Psoas muscle (tissue), 8 donors: ENCODE measurements around the gene C16orf89. TPM values are rescaled to one million over a fixed set of nuclear protein-coding genes. Genes with fewer than 3 reads are reported as not detected.

Source experiments
- ATAC-seq, 4 donors: fragments of 200-7000 bp; cut with Tn5 transposase; one replicate each; pipeline ENCODE4 v1.9.1; 2020; ENCODE audit warnings: moderate library complexity in 3 of 4, mild to moderate bottlenecking in 2 of 4
- DNase-seq, 2 donors: peaks; one replicate each; pipeline ENCODE4 v3.0.0-alpha.2; 2020
- H3K27ac ChIP-seq: fragments of 200-600 bp; one replicate; pipeline ENCODE4 v1.8.0; 2022
- H3K27me3 ChIP-seq, 3 donors: fragments of 200-600 bp in 1 of 3; one replicate each; pipeline versions ENCODE4 v1.6.1 to v1.8.0; 2013 to 2022; ENCODE audit warnings: low read length in 2 of 3, mild to moderate bottlenecking in 2 of 3, moderate library complexity in 1 of 3; ENCODE audit not compliant: insufficient read depth in 3 of 3
- H3K36me3 ChIP-seq, 2 donors: fragments of 200-600 bp in 1 of 2; one replicate each; pipeline versions ENCODE4 v1.6.1 to v1.8.0; 2013 to 2022; ENCODE audit warnings: low read depth in 1 of 2, mild to moderate bottlenecking in 1 of 2, moderate library complexity in 1 of 2; ENCODE audit not compliant: insufficient read depth in 1 of 2
- H3K4me1 ChIP-seq: fragments of 200-600 bp; one replicate; pipeline ENCODE4 v1.8.0; 2022
- H3K4me3 ChIP-seq: fragments of 200-600 bp; one replicate; pipeline ENCODE4 v1.8.0; 2022; ENCODE audit warnings: mild to moderate bottlenecking
- H3K9me3 ChIP-seq: fragments of 200-600 bp; one replicate; pipeline ENCODE4 v1.8.0; 2022
- CTCF ChIP-seq: fragments of 200-600 bp; IDR thresholded peaks from one replicate; pipeline ENCODE4 v1.8.0; 2022; ENCODE audit warnings: antibody characterized with exemption
- WGBS, 3 donors: extraction: QIAGEN DNeasy Blood & Tissue Kit; methylation state at CpG; one replicate each; pipeline versions ENCODE4 v1.1.6 to v1.1.7; 2013; 5-methylcytosine and 5-hydroxymethylcytosine counted together
- intact Hi-C, 2 donors: fragments of 100-400 bp; cut with DNase I; formaldehyde crosslinking; loops; one replicate each; pipeline versions ENCODE4 v1.11.0 to v1.14.2; 2022
- polyA plus RNA-seq, 3 donors: library from polyadenylated mRNA; stranded (reverse); fragments of 200-250 nt; gene quantifications; one replicate each; pipeline ENCODE4 v1.2.3, GENCODE V29; 2013
- total RNA-seq, 4 donors: library from RNA; stranded (reverse); fragmentation: NEBNext Ultra II Directional in 2 of 4; extraction: Animal tissue kit (Norgen Biotek cat#: 25700) in 2 of 4; gene quantifications; one replicate each; pipeline versions ENCODE4 v1.2.1 to v1.2.4, GENCODE V29; 2021 to 2023
- donor health status: healthy with polysubstance abuse.
- donor health status: DM: no; HTN: no; CAD: no; lungs with moderate emphysema.
- donor health status: Bipolar disorder and iron deficiency.
- donor health status: healthy.
- donor health status: DM: yes; HTN: yes; CAD: no.
- donor health status: DM: no; HTN: no; CAD: no.
- donor health status: DM: no; HTN: no; CAD: no.
- donor health status: DM: yes; HTN: yes; CAD: no.

Gene C16orf89
- total and polyA plus RNA-seq, 7 donors: 0.29 to 9.3 (median 0.90) TPM; not detected in 1

DNA sequence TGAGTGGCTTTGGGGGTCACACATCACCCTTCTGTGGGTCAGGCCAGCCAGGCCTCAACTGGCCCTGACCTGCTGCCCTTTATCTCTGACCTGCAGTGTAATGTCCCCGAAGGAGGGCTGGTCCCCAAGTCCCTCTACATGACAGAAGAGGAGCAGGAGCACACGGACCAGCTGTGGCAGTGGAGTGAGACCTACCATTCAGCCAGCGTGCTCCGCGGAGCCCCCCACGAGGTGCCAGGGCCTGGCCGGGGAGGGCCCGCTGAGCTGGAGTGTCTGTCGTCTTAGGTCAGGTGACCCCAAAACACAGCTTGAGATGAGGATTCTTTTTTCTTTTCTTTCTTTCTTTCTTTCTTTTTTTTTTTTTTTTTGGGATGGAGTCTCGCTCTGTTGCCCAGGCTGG is 58.5 kb downstream of the C16orf89 start:
- H3K27ac ChIP-seq: no peak overlapping the region
- intact Hi-C loops: no loop called here
- no peak for DNase-seq
- H3K27me3 ChIP-seq: no peaks in the 10 kb centered on the region
- H3K4me1 ChIP-seq: no peaks in the 10 kb centered on the region
- 81 to 87% (median 85%) methylated on average over 10 of the region's 10 CpGs for WGBS, 3 donors
- no peak overlapping the region for H3K4me3 ChIP-seq
- H3K9me3 ChIP-seq: no peaks in the 10 kb centered on the region
- H3K36me3 ChIP-seq: no peaks in the 10 kb centered on the region
- no peak for TF ChIP-seq CTCF
- ATAC-seq: no peak

GRCh38 chr16:5006348-5007193 is 59.2 kb downstream of the C16orf89 start:
- H3K4me3 ChIP-seq: no peak overlapping the region
- DNase-seq: no peak
- no peak overlapping the region for H3K27ac ChIP-seq
- ATAC-seq: no peak
- intact Hi-C loops: no loop called here
- H3K4me1 ChIP-seq: no peaks in the 10 kb centered on the region
- TF ChIP-seq CTCF: no peak
- no peaks in the 10 kb centered on the region for H3K27me3 ChIP-seq
- no peaks in the 10 kb centered on the region for H3K36me3 ChIP-seq
- WGBS, 3 donors: 69 to 75% (median 72%) methylated on average over 22 of the region's 22 CpGs
- no peaks in the 10 kb centered on the region for H3K9me3 ChIP-seq

GRCh38 chr16:5005916-5006315 is 59.8 kb downstream of the C16orf89 start:
- Histone ChIP-seq H3K9me3 (no peaks in the 10 kb centered on the region), H3K4me3 (no peak overlapping the region), H3K27ac (no peak overlapping the region), H3K36me3 (no peaks in the 10 kb centered on the region), H3K27me3 (no peaks in the 10 kb centered on the region), H3K4me1 (no peaks in the 10 kb centered on the region)
- intact Hi-C loops: no loop called here
- no peak for TF ChIP-seq CTCF
- DNase-seq: no peak
- 60 to 84% (median 71%) methylated on average over 4 of the region's 4 CpGs for WGBS, 3 donors
- ATAC-seq: no peak

DNA sequence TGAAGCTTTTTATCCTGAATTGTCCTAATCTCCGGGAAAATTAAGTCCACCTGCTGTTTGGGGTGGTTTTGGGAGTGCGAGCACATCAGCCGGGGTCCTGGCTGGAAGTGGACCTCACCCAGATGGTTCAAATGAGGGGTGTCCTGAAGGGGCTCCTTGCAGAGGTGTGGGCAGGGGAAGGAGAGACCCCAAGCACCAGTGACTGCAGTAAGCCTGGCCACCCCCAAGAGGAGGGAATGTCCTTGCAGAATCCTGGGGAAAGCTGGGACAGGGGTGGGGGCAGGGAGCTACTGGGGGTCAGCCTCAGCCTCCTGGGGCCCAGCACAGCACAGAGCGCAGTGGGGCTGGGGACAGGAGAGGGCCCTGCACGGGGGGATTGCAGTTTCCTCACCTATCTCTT is 61.4 kb downstream of the C16orf89 start:
- no peak for ATAC-seq

More for the DNA sequence above, 61.4 kb downstream of the C16orf89 start:
- WGBS, 3 donors: 71 to 78% (median 77%) methylated on average over 5 of the region's 5 CpGs
- H3K4me1 ChIP-seq: no peaks in the 10 kb centered on the region
- H3K27ac ChIP-seq: no peak overlapping the region
- no peak for TF ChIP-seq CTCF
- H3K36me3 ChIP-seq: no peaks in the 10 kb centered on the region
- H3K9me3 ChIP-seq: no peaks in the 10 kb centered on the region
- no peak for DNase-seq
- intact Hi-C loops: no loop called here
- no peak overlapping the region for H3K4me3 ChIP-seq
- H3K27me3 ChIP-seq: no peaks in the 10 kb centered on the region
